Body of pancreas (tissue), 4 donors: ENCODE results near the gene CMTM5. TPM values are rescaled to one million over a fixed set of nuclear protein-coding genes. Genes with fewer than 3 reads are reported as not detected.
"Not testable (repeated sequence)": the region's sequence is repeated elsewhere in the genome, so short reads cannot be mapped to it uniquely, and the experiment has no call there.

ENCODE experiments used
- ATAC-seq: fragments of 150-250 bp; one replicate; pipeline ENCODE4 v1.9.1; 2016
- DNase-seq, 4 donors: peaks; one replicate each; pipeline ENCODE4 v3.0.0-alpha.2; 2019
- H3K27ac ChIP-seq, 4 donors: fragments of 200-600 bp; sonication (generic); 1 replicate in 3 of 4; 2 replicates in 1 of 4; pipeline versions ENCODE4 v1.5.1 to v1.6.1; 2016 to 2019; ENCODE audit warnings: mild to moderate bottlenecking in 1 of 4, mixed read lengths in 1 of 4, moderate library complexity in 1 of 4
- H3K27me3 ChIP-seq, 2 donors: fragments of 200-600 bp; sonication (generic); one replicate each; pipeline ENCODE4 v1.6.0; 2016; ENCODE audit warnings: mild to moderate bottlenecking in 1 of 2
- H3K36me3 ChIP-seq, 2 donors: fragments of 200-600 bp; sonication (generic); replicated peaks in 1 of 2; 2 replicates each; pipeline ENCODE4 v1.5.1; 2016; ENCODE audit warnings: low read depth in 2 of 2; ENCODE audit not compliant: insufficient read depth in 1 of 2
- H3K4me1 ChIP-seq: fragments of 200-600 bp; sonication (generic); one replicate; pipeline ENCODE4 v1.6.0; 2016
- H3K4me3 ChIP-seq, 2 donors: fragments of 200-600 bp; sonication (generic); 1 replicate in 1 of 2; 2 replicates in 1 of 2; pipeline ENCODE4 v1.5.1; 2016 to 2019
- H3K9me3 ChIP-seq, 3 donors: fragments of 200-600 bp; sonication (generic); 1 replicate in 2 of 3; 2 replicates in 1 of 3; pipeline ENCODE4 v1.5.1; 2016
- POLR2A ChIP-seq, 3 donors: fragments of 450-650 bp; IDR thresholded peaks; one replicate each; pipeline ENCODE4 v1.6.1; 2016; ENCODE audit warnings: antibody characterized with exemption in 3 of 3, mild to moderate bottlenecking in 2 of 3
- WGBS, 2 donors: methylation state at CpG; one replicate each; pipeline ENCODE4 v1.1.5; 2017; 5-methylcytosine and 5-hydroxymethylcytosine counted together
- intact Hi-C: fragments of 100-400 bp; cut with DNase I; formaldehyde crosslinking; loops from one replicate; pipeline ENCODE4 v1.15.1; 2023
- total RNA-seq, 2 donors: library from RNA; depleted of rRNA; stranded (reverse); fragments of >200 nt; gene quantifications; one replicate each; pipeline ENCODE4 v1.1.0, GENCODE V29; 2016
- TF ChIP-seq, protein P1 (sequence below), 7 experiments: fragments of 450-650 bp in 4 of 7; fragments of 200-600 bp in 3 of 7; sonication (generic) in 3 of 7; IDR thresholded peaks; one replicate each; pipeline ENCODE4 v1.5.1; 2016 to 2019; ENCODE audit warnings: antibody characterized with exemption in 7 of 7

Gene CMTM5
- total RNA-seq, 2 donors from 2014 or later = not detected

DNA sequence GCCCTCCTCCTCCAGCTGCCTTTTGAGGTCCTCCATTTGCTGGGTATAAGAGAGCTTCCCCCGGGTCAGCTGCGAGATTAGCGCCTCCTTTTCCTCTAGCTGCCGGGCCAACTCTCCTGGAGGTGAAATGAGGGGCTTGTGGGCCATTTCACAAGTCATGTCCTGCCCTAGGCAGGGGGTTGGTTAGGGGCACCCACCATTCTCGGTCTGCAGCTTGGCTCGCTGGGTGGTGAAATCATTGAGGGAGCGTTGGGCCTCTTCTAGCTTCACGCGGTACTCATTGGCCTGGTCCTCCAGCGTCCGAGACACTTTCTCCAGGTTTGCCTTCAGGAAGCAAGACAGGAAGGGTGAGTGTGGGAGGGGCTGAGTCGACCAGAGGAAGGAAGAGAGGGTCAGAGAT is 12.6 kb downstream of the CMTM5 start:
- H3K27me3 ChIP-seq = no peaks in the 10 kb centered on the region
- no peaks in the 10 kb centered on the region for H3K36me3 ChIP-seq
- H3K27ac ChIP-seq = no peak overlapping the region
- DNase-seq = no peak
- TF ChIP-seq POLR2A (IDR thresholded peaks at IDR 0.05) = no peak
- TF ChIP-seq, protein P1, sequence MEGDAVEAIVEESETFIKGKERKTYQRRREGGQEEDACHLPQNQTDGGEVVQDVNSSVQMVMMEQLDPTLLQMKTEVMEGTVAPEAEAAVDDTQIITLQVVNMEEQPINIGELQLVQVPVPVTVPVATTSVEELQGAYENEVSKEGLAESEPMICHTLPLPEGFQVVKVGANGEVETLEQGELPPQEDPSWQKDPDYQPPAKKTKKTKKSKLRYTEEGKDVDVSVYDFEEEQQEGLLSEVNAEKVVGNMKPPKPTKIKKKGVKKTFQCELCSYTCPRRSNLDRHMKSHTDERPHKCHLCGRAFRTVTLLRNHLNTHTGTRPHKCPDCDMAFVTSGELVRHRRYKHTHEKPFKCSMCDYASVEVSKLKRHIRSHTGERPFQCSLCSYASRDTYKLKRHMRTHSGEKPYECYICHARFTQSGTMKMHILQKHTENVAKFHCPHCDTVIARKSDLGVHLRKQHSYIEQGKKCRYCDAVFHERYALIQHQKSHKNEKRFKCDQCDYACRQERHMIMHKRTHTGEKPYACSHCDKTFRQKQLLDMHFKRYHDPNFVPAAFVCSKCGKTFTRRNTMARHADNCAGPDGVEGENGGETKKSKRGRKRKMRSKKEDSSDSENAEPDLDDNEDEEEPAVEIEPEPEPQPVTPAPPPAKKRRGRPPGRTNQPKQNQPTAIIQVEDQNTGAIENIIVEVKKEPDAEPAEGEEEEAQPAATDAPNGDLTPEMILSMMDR (IDR thresholded peaks at IDR 0.05) = no peak
- no peak for ATAC-seq
- no peaks in the 10 kb centered on the region for H3K9me3 ChIP-seq
- H3K4me3 ChIP-seq = no peak overlapping the region
- 76 to 78% methylated on average over 8 to 12 of the region's 12 CpGs for WGBS, 2 donors
- intact Hi-C loops = no loop called here
- peaks cover 14% of the 10 kb centered on the region for H3K4me1 ChIP-seq

DNA sequence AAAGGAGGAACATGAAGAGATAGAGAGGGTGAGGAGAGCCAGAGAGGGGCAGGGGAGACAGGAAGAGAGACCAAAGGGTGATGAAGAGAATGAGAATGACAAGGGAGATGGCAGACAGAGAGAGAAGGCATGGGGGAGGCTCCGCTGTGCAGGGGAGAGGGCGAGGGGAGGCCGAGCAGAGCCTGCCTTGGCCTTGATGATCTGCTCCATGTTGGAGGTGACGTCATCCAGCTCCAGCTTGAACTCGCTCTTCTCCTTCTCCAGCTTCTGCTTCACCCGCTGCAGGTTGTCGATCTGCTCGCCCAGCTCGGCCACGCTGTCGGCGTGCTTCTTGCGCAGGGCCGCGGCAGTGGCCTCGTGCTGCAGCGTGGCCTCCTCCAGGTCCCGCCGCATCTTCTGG is 13.0 kb downstream of the CMTM5 start:
- H3K4me3 ChIP-seq, ATAC-seq, H3K27me3 ChIP-seq, H3K9me3 ChIP-seq, H3K27ac ChIP-seq, intact Hi-C loops, DNase-seq, H3K36me3 ChIP-seq: not testable (repeated sequence)
- peaks cover 14% of the 10 kb centered on the region for H3K4me1 ChIP-seq
- WGBS, 2 donors = 92 to 97% methylated on average over 3 to 5 of the region's 19 CpGs

DNA sequence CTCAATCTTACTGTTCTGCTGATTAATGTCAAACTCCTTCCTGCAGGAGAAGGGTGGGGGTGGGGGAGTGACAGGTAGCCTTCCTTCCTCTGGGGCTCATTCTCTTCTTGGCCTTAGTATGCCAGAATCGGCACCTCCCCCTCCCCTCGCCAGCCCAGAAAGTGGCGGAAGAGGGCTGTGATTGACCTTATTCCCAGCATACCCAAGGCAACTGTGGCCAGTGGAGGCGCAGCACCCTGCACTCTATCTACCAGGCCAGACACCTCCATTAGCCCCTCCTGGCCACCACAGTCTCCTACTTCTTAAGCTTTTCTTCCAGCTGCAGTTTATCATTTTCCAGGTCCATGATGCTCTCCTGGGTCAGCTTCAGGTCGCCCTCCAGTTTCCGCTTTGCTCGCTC is 15.8 kb downstream of the CMTM5 start:
- Histone ChIP-seq H3K4me1 (no peaks in the 10 kb centered on the region), H3K27ac (no peak overlapping the region), H3K4me3 (no peak overlapping the region), H3K36me3 (no peaks in the 10 kb centered on the region), H3K9me3 (no peaks in the 10 kb centered on the region), H3K27me3 (no peaks in the 10 kb centered on the region)
- ATAC-seq (no peak), DNase-seq (no peak)
- WGBS, 2 donors = 76 to 78% methylated on average over 7 of the region's 7 CpGs
- intact Hi-C loops = no loop called here
- TF ChIP-seq, protein P1 (IDR thresholded peaks at IDR 0.05) = no peak
- no peak for TF ChIP-seq POLR2A (IDR thresholded peaks at IDR 0.05)

DNA sequence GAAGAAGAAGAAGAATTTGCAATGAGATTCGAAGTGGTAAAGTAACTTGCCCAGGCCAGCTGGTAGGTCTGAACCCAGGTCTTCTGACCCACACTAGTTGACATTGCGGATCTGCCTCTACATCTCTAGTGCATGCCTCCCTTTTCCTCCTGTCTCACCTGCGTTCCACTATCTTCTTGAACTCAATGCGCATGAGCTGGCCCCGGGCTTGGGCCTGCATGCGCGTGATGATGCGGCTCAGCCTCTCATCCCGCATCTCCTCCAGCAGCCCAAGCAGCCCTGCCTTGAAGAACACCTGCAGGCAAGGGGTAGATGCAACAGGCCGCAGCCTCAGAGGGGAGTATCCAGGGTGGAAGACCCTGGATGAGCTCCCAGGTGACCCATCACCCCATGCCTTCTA is 19.3 kb downstream of the CMTM5 start:
- TF ChIP-seq, protein P1 (IDR thresholded peaks at IDR 0.05) = no peak
- no peak for TF ChIP-seq POLR2A (IDR thresholded peaks at IDR 0.05)
- H3K4me3 ChIP-seq = no peak overlapping the region
- intact Hi-C loops = no loop called here
- H3K27me3 ChIP-seq = no peaks in the 10 kb centered on the region
- no peak for ATAC-seq
- H3K4me1 ChIP-seq = no peaks in the 10 kb centered on the region
- no peak overlapping the region for H3K27ac ChIP-seq
- DNase-seq = no peak
- H3K9me3 ChIP-seq = no peaks in the 10 kb centered on the region
- 81 to 92% methylated on average over 9 to 10 of the region's 10 CpGs for WGBS, 2 donors
- H3K36me3 ChIP-seq = no peaks in the 10 kb centered on the region

DNA sequence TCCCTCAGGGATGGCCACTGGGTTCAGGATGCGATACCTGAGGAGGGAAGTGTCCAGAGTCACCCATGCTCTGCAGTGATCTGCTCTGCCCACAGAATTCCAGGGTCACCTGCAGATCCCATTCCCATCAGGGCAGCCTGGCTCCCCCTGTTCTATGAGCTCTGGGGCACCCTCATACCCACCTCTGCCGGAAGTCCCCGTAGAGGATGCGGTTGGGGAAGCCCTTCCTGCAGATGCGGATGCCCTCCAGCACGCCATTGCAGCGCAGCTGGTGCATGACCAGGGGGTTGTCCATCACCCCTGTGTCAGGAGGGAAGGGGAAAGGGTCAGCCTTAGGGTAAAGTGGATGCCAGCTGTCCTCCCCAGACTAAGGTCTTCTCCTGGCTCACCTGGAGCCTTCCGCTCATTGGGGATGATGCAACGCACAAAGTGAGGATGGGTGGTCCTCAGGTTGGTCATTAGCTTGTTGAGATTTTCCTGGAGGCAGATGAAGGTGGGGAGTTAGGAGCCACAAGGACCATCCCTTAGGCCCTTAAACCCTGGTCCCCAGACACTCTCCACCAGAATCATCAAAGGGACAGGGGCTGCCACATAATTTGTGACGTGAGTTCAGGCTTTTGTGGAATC is 20.0 kb downstream of the CMTM5 start:
- H3K4me3 ChIP-seq = no peak overlapping the region
- H3K9me3 ChIP-seq = no peaks in the 10 kb centered on the region
- H3K27me3 ChIP-seq = no peaks in the 10 kb centered on the region
- DNase-seq = no peak
- TF ChIP-seq, protein P1 (IDR thresholded peaks at IDR 0.05) = no peak
- TF ChIP-seq POLR2A (IDR thresholded peaks at IDR 0.05) = no peak
- no peak overlapping the region for H3K27ac ChIP-seq
- H3K4me1 ChIP-seq = no peaks in the 10 kb centered on the region
- H3K36me3 ChIP-seq = no peaks in the 10 kb centered on the region
- 90 to 91% methylated on average over 10 of the region's 10 CpGs for WGBS, 2 donors
- ATAC-seq = no peak
- intact Hi-C loops = no loop called here
